NK-92 (cell line): ENCODE measurements around the gene GPR158.
"Not testable (repeated sequence)": the region's sequence is repeated elsewhere in the genome, so short reads cannot be mapped to it uniquely, and the experiment has no call there.

Experiments used
- DNase-seq: peaks from one replicate; lab custom pipeline; 2025; ENCODE audit not compliant: unreplicated experiment; lab: John Stamatoyannopoulos, UW

The GPR158 gene

DNA sequence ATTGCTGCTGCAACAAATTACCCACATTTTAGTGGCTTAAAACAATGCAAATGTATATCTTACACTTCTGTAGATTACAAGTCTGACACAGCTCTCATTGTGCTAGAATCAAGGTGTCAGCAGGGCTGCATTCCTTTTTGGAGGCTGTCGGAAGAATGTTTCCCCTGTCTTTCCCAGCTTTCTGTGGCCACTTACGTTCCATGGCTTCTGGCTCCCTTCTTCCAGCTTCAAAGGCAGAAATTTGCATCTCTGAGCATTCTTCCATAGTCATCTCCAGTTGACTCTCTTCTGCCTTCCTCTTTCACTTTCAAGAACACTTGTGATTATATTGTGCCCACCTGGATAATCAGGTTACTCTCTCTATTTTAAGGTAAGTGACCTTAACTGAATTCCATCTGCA, 125.3 kb downstream of the GPR158 start:
- no peak for DNase-seq

- no peak for DNase-seq
Measured at GRCh38 chr10:25304606-25305005, 129.8 kb downstream of the GPR158 start.

GRCh38 chr10:25306386-25306785, 131.6 kb downstream of the GPR158 start:
- DNase-seq, result no peak

GRCh38 chr10:25308278-25308677, 133.5 kb downstream of the GPR158 start:
- no peak for DNase-seq

GRCh38 chr10:25317596-25318211, 142.9 kb downstream of the GPR158 start:
- not testable (repeated sequence) for DNase-seq

DNA sequence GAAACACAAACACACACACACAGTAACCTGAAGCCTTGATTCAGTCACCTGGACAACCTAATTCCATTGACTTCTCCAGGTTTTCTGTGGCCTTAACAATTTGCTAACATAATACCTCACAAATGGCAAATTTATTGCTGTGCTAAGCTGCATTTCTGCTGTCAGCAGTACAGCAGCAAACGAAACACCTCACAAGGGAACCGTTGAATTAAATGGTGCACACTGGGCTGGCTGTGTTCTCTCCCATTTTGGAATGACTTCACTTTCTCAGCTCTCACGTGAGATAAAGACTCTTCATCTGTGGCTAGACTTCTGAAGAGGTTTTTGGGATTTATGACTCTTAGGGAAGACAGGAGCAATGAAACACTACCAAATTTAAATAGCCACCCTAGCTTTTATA, 152.5 kb downstream of the GPR158 start:
- no peak for DNase-seq

- no peak for DNase-seq
Measured at GRCh38 chr10:25328361-25328760, 153.6 kb downstream of the GPR158 start.

DNA sequence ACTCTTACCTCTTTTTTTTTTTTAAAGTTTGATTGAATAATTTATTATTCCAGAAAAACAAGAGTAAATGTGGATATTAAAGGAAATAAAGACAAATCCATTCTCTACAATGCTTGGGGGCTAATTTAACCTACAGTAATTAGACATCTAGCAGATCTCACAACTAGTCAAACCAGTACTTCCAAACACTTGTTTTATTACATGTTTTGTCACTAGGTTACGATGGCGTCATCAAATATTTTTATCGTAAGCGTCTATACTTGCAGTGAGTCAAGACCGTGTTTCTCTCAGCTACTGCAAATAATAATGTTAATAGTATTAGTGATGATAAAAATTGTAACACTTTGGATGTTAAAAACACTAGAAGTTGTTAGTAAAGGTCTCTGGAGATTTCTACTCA, 154.8 kb downstream of the GPR158 start:
- not testable (repeated sequence) for DNase-seq

DNA sequence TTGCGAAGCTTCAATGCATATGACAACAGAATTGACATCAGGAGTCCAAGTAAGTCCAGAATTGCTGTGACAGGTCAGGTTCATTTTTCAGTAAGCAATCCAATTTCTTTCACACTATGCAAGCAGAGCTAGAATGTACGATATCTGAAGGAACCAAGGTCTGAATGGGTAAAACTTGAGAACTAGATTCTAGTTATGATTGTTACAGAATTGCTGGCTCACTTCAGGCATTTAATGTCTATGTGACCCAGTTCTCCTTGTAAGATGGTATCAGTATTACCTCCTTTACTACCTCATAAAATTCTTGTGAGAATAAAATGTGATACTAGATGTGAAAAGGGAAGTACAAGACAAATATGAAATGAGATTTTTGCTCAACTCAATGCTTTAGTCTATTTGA, 159.6 kb downstream of the GPR158 start:
- DNase-seq, result no peak

DNA sequence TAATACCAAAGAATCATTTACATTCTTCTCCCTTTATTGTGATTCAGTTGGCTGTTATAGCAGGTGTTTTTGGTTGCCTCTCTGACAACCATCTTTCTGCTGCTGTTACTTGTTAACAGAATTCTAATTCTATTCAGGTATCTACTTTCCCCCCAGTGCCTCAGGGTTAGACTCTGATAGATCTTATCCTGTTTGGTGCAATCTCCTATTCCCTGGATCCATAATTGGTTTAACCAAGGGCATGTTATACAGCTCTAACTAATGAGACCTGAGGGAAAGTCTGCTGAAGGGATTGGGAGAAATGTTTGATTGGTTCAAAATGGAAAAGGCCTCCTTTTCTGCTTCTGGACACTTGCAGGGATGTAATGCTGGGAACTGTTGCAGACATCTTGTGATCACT, 161.5 kb downstream of the GPR158 start:
- DNase-seq, result no peak

DNA sequence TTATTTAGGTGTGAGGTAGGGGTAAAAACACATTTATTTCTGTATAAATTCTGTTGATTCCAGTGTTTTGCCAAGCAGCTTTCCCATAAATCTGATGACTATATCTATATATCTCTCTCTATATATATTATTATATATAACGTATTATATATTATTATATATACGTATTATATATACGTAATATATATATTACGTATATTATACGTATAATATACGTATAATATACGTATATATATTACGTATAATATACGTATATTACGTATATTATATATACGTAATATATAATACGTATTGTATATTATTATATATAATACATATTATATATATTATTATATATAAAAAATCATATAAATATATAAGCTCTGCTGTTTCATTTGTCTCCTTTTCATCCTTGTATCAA, 163.5 kb downstream of the GPR158 start:
- DNase-seq, result no peak

GRCh38 chr10:25339966-25340365, 165.2 kb downstream of the GPR158 start:
- DNase-seq, result no peak

DNA sequence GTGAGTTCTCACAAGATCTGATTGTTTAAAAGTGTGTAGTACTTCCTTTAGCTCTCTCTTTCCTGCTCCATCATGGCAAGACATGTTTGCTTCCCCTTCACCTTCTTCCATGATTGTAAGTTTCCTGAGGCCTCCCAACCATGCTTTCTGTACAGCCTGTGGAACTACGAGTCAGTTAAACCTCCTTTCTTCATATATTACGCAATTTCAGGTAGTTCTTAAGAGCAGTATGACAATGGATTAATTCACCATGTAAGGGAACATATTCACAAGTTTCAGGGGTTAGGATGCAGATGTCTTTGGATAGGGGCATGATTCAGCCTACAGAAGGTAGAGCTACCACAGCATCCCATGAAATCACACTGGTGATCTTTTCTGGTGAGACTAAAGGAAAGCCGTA, 174.7 kb downstream of the GPR158 start:
- DNase-seq, result no peak

GRCh38 chr10:25356609-25357008, 181.8 kb downstream of the GPR158 start:
- DNase-seq, result no peak

- DNase-seq, result no peak
Measured at GRCh38 chr10:25357269-25357668, 182.5 kb downstream of the GPR158 start.

GRCh38 chr10:25382029-25382810, 207.4 kb downstream of the GPR158 start:
- DNase-seq, result no peak

- not testable (repeated sequence) for DNase-seq
Measured at GRCh38 chr10:25382901-25383300, 208.1 kb downstream of the GPR158 start.

GRCh38 chr10:25383686-25384085, 208.9 kb downstream of the GPR158 start:
- DNase-seq, result no peak

GRCh38 chr10:25384618-25385017, 209.8 kb downstream of the GPR158 start:
- no peak for DNase-seq

GRCh38 chr10:25388188-25388861, 213.5 kb downstream of the GPR158 start:
- no peak for DNase-seq

- no peak for DNase-seq
Measured at GRCh38 chr10:25388862-25389206, 214.0 kb downstream of the GPR158 start.

- no peak for DNase-seq
Measured at GRCh38 chr10:25390733-25391132, 215.9 kb downstream of the GPR158 start.
